HG02973 (cell line): ENCODE data around the gene YKT6.
"Not testable (repeated sequence)": the region's sequence is repeated elsewhere in the genome, so short reads cannot be mapped to it uniquely, and the experiment has no call there.

Source experiments
- ATAC-seq: cut with Tn5 transposase; IDR thresholded peaks from one replicate; pipeline ENCODE4 v1.9.1; 2021; ENCODE audit warnings: moderate library complexity; ENCODE audit not compliant: unreplicated experiment

Gene YKT6

DNA sequence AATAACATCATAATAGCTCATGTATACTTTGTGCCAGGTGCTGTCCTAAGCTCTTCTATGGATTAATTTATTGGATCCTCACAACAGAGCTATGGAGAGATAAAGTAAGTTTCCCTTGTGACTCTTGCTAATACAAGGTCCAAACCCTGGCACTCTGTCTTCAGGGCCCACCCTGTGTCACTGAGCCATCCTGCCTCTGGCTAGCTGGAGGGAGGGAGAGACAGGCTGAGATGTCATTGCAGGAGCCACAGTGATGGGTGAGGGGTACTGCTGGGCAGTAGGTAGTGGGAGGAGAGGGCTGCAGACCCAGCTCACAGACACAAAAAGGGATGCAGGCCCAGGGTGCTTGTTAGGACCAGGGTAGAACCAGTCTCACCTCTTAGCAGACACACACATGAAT lies 28.4 kb upstream of the YKT6 start:
- no peak for ATAC-seq

DNA sequence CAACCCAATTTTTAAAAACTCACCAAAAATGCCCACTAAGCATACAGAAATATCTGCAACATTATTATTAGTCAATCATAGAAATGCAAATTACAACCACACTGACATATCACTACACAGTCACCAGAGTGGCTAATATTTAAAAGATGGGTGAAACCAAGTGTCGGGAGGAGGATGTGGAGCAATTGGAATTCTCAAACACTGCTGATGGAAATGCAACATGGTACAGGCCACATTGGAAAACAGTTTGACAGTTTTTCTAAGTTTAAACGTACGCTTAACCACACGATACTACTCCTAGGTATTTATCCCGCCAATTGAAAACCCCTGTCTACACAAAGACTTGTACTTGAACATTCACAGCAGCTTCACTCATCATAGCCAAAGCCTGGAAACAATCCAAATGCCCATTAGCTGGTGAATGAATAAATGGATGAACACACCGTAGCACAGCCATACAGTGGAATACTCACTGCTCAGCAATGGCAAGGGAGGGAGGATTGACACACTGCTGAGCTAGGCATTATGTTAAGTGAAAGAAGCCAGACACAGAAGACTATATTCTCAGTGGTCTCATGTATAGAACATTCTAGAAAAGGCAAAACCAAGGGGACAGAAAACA lies 27.9 kb upstream of the YKT6 start:
- ATAC-seq, result no peak

DNA sequence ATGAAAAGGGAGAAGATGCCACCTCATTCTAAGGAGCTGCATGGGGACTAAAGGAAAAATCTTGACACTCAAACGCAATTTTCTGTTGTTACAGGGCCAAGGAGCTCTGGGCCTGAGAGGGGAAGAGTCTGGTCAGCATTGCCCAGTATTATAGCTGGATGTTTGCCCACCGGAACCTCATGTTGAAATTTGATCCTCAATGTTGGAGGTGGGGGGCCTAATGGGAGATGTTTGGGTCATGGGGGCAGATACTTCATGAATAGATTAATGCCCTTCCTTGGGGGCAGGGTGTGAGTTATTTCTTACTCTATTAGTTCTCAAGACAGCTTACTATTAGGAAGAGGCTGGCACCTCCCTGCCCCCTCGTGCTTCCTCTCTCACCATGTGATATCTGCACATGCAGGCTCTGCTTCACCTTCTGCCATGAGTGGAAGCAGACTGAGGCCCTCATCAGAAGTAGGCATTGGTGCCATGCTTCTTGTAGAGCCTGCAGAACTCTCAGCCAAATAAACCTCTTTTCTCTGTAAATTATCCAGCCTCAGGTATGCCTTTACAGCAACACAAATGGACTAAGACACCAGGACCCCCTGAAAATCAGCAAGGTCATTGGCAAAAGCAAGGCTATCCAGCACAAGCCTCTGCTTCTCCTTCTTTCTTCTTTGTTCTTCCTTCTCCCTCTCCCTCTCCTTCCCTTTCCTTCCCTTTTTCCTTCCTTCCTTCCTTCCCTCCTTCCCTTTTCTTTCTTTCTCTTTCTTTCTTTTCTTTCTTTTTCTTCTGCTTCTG lies 26.7 kb upstream of the YKT6 start:
- ATAC-seq, result no peak

DNA sequence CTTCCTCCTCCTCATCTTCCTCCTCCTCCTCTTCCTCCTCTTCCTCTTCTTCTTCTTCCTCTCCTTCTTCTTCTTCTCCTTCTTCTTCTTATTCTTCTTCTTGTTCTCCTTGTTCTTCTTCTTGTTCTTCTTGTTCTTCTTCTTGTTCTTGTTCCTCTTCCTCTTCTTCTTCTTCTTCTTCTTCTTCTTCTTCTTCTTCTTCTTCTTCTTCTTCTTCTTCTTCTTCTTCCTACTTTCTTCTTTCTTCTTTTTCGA lies 26.2 kb upstream of the YKT6 start:
- ATAC-seq, result not testable (repeated sequence)

DNA sequence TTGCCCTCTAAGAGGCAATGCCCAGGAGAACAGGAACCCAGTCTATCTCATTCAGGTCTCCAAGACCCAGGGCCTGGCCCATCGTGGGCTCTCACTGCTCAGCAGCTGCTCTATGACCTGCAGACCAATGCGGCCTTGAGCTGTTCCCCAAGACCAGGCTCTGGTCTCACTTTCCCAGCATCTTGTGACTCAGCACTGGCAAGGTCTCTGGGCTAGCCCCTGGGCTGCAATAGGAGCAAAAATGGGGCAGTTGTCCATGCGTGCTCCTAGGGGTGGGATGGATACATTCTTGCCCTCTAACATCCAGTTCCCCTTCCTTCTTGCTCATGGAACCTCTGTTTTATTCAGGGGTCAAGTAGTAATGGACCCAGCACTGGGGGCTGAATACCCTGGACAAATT lies 25.0 kb upstream of the YKT6 start:
- no peak for ATAC-seq

DNA sequence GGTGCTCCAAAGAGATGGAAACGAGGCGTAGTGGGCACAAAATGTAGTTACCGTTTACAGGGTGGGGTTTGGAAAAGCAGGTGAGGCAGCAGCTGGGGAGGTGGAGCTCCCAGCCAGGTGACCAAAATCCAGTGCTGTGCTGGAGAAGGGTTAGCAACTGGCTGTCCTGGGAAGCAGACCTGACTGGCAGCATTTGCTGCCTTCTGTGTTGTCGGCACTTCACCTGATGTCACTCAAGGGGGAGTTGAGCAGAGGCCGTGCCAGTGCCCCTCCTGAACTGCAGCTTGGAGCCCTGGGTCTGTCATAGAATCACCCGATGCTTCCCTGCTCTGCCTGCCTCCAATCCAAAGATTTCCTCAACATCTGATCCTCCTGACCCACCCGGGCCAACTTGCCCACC lies 24.3 kb upstream of the YKT6 start:
- ATAC-seq, result no peak

DNA sequence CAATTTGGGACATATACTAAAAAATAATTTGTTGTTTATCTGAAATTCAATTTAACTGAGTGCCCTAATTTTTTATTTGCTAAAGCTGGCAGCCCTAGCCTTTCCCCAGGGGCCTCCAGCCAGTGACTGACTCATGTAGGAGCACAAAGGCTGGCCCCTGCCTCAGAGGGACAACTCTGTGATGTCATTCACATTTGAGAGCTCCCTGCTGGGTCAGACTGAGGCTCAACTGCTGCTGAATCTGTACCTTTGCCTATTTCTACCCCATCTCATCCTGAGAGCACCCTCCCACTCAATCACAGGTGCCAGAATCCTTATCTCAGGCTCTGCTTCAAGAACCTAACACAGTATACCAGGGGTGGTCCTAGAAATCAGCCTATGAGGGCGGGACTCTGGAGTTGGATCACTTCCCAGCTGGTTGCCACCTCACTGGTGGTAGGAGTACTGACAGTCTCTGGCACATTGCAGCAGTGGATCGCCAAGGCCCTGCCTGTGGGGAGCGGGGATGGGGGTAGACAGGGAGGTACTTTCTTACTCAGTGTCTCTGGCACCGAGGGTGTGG lies 23.1 kb upstream of the YKT6 start:
- no peak for ATAC-seq

DNA sequence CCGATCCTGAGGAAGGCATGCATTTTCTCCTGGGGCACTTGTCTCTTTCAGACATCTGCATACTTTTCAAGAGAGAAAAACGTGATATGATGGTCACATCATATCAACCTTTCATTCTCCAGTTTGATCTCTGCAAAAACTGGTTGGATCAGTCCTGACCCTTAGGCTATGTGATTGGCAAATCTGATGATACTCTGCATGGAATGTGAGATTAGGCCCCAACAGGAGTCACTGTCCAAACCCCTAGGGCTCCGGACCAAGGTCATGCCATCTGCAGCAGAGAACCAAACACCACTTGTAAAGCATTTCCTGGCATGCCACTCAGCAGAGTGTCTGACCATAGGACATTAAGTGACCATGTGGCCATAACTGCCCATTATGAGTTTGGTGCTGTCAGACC lies 20.1 kb upstream of the YKT6 start:
- no peak for ATAC-seq

DNA sequence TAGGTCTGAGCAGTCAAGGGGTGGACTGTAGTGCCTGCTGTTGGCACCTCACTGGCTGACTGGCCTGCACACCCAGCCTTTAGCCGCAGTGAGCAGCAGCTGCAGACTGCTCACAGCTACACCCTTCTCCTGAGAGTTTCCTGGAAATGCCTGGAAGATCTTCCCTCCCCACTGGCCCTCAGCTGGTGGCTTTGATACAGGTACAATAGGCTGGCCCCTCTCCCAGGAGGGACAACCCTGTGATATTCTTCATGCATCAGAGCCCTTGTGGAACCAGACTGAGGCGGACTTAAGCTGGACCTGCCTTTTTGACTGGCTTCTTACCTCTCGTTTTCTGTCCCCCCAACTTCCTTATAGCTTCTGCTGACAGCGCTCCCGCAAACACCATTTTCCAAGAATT lies 18.0 kb upstream of the YKT6 start:
- ATAC-seq, result no peak

DNA sequence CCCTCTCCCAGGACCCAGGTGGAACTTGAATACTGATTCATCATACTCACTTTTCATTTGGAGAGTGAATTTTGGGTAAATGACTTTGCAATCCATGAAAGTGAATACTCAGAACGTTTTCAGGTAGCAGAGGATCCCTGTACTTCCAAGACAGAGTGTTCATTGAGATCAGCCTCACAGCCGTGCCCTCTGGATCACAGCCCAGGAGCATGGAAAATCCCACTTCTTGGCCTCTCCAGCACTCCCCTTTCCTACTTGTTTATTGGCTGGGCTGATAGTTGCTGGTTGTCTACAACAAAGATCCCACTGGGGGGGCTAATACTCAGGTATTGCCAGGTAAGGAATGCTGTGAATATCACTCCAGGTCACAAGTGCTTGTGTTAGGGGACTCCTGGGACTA lies 17.4 kb upstream of the YKT6 start:
- no peak for ATAC-seq

DNA sequence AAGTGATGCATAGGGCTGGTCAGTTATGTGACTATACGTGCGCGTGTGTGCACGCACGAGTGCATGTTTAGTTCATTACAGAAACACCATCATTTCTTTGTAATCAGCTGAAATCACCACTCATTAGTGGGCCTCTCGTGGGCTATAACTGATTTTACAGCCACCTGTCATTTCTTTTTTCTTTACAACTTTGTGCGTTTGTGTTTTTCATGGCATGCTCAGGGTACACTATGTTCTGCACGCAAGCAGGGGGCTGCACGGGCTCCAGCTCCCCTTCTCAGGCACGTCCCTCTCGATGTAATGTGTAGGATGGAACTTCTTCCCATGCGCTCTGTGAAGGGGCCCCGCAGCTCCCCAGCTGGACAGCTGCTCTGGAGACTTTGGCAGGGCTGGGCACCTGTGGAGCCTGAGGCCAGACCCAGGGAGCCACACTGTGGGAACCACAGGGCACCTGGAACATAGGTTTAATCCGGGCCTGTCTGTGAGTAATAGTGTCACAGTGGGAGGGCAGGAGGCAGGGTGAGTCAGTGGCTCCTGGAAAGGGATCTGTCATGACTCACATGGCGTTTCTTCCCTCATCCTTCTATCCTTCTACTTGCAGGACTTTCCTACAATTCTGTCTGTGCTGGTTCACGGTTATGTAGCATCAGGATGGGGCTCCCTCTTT lies 16.4 kb upstream of the YKT6 start:
- no peak for ATAC-seq

DNA sequence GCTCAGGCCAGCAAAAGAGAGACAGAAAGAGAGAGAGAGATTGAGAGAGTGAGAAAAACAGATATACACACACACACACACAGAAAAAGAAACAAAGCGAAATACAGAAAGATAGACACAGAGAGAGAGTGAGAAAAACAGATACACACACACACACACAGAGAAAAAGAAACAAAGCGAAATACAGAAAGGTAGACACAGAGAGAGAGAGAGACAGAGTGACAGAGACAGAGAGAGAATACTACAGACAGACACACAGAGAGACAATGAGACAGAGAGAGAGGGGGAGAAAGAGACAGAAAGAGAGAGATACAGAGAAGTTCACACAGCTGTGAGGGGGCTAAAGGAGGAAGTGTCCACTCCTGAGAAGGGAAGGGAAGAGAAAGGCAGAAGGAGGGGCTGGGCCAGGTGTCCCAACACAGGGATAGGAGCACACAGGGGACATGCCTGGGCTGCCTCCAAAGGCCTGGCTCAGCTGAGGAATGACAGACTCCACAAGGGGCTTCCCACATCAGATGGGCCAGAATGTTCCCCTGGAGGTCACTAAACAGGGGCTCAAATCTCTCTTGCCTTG lies 15.8 kb upstream of the YKT6 start:
- no peak for ATAC-seq

DNA sequence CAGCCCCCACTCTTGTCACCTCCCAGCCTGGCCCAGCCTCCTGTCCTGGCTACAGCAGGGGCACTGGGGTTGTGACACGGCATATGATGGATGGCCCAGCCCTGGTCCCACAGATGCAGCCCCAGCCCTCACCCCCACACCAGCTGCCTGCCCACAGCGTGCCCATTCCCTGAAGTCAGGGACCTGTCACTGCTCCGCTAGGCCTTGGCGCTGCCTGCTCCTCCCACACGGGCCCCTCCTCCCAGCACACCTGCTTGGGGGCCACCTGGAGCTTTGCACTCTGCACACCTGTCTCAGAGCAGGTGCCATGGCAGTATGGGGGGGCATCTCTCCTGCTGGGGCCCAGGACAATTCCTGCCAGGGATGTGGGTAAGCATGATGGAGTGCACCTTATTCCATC lies 15.0 kb upstream of the YKT6 start:
- no peak for ATAC-seq

DNA sequence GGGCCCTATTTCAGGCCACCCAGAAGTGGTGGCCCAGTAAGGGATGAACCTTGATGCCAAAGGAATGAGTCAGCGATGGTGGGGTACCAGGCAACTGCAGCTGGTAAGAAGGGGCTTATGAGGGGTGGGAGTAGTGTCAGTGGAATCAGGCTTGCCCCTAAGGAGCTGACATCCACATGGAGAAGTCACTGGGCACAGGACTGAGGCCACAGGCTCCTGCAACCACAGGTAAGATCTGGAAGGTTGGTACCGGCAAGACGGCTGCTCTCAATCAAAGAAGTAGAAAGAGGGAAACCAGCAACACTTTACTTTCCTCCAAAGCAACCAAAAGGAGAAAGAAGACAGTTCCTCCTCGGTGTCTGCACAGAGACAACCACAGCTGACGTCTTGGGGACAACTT lies 14.0 kb upstream of the YKT6 start:
- no peak for ATAC-seq

DNA sequence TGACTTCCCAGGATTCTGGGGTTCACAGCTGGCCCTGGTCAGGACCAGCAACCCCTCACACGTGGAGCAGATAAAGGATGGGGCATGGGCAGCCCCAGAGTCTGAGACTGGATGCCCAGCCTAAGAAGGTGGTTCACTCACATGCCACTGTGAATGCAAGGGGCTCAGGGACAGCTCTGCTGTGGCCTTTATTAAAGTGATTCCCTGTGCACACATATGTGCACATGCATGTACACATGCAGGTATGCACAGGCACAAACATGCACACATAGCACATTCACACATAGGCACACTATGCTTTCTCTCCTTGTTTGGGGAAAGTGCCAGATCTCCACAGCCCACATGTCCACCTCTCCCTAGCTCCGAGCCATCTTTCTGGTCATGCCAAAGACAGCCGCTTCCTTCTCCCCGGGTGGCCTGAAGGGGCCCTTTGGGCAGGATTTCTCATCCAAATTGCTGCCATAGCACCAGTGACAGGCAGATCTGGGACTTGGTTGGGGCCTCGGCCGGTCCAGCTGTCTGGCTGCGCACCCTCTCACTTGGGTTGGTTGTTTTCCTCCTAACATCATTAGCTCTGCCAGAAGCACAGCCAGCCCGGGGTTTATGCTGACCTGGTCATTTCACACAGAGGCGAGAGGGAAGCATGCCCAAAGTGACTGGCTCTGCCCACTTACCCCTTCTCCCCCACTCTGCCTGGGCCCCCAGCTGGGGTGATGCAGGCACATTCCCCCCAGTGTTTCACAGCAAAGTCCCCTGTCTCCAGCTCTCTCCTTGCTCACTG lies 13.0 kb upstream of the YKT6 start:
- no peak for ATAC-seq

DNA sequence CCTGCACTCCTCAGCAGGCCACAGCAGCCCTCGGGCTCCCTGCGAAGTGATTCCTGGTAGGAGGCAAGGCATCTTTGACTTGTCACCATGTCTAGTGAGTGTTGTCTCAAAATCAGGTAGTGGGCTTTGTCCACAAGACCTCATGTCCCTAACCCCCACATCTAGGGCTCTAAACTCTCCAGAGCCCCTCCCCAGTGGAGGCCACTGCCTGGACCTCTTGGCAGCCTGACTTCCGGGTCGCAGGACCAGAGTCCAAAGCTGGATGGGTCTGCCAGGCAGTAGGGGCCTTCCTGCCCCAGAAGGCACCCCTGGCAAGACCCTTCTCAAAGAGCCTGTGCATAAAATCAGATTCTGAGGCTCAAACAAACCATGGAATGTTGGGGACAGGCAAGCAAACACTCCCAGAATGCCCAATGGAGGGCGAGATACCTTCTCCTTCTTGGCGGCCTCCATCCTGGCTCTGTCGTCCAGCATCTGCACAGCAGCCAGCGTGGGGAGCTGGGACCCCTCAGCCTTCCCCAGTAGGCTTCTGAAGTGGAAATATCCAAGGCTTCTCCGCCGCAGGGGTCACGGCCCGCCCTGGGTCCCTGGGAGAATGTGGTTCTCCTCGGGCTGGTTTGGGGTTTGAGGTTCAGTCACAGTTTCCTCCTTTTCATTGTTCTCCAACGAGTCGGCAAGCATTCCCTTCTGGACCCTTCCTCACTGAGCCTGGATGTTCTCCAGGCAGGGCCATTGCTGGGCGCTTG lies 12.1 kb upstream of the YKT6 start:
- no peak for ATAC-seq

DNA sequence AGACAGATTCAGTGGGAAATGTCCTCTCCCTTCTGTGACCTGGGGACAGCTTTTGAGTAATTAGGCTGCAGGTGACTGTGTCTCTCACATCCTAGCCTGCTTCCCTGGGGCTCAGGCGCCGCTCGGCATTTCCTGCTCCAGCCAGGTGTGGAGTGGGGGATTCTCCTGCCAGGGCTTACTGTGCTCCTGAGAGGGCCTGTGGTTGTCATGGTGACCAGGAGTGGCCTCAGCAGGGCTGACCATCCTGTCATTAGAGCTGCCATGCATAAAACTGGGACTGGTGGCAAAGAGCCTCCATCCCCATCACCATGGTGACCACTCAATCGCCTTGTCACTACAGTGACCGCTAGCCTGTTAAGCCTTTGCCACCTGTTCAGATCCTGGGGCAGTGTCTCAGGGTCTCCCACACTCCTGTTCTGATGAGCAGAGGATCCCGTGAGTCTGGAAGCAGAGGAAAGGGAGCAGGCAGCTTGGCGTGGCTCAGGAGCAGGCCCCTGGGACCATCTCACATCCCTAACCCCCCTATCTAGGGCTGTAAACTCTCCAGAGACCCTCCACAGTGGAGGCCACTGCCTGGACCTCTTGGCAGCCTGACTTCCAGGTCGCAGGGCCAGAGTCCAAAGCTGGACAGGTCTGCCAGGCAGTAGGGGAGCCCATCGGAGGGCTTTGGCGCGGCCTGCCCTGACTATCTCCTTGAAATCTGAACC lies 11.3 kb upstream of the YKT6 start, which contains the start of gene GCK:
Gene GCK (minus strand): TSS at position 154 of the 707 bp plus-strand sequence. CDS start 486 bp downstream, outside the sequence.
- no peak for ATAC-seq

DNA sequence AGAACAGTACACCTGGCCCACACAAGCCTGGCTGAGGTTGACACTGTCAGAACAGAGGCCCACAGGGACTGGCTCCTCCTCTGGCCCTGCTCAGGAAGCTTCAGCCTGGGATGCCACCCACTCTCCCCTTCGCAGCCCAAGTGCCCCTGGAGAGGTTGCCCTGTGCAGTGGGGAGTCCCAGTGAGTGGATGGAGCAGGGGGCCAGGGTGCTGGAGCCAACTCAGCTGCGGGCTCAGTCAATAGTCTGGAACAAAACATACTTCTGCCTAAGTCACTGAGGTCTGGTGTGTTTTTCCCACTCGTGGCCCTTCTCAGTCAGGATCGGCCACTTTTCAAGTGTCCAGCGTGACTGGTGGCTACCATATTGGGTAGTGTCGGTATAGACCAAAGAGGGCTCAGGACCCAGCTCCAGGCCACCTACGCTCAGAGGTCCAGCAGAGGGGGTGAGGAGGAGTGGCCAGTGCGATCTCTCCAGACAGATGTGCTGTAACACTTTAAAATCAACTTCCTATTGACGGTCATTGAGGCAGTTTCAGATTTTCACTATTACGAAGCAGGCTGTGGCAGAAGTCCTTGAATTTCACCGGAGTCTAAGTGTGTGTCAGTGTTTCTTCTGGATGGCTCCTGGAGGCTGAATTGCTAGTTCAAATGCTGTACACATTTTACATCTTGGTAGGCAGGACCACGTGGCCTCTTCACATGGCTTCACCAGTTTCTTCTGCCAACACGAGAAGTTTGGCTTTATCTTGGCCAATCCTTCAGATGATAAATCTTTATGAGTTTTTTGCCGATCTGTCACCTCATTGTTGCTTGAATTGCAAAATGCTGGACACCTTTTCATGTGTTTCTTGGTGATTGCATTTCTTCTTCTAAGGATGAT lies 10.5 kb upstream of the YKT6 start:
- no peak for ATAC-seq

DNA sequence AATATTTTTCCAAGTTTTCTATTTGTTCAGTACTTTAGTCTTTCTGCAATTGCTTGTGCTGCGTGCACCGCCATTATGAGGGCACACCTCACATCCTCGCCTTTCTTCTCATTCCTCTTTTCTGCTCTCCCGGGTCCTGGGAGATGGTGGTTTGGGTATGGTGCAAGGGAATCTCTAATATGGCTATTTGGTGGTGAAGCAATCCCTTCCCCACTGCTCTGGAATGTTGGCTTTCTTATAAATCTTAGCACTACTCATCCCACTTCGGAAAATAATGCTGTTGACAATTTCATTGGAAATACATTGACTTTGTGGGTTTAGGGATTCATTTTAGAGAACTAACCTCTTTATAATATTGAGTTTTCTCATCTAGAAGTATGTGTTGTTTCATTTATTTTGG lies 9.6 kb upstream of the YKT6 start:
- no peak for ATAC-seq
